SJCRH30 (cell line): ENCODE measurements around the gene MAP2K6. TPM values are rescaled to one million over a fixed set of nuclear protein-coding genes. Genes with fewer than 3 reads are reported as not detected.

Experiments used
- DNase-seq, 2 experiments: peaks; one replicate each; pipeline ENCODE4 v3.0.0-alpha.2; 2015 to 2020
- H3K27ac ChIP-seq: fragments of 250-450 bp; sonication (Bioruptor Pico); 2 replicates; pipeline ENCODE4 v1.5.1; 2020; ENCODE audit warnings: mild to moderate bottlenecking, moderate library complexity
- H3K27me3 ChIP-seq: fragments of 250-450 bp; sonication (Bioruptor Pico); 2 replicates; pipeline ENCODE4 v1.5.1; 2020; ENCODE audit warnings: mild to moderate bottlenecking, moderate library complexity
- H3K36me3 ChIP-seq: fragments of 250-450 bp; sonication (Bioruptor Pico); 2 replicates; pipeline ENCODE4 v1.5.1; 2020; ENCODE audit warnings: mild to moderate bottlenecking, moderate library complexity
- H3K4me1 ChIP-seq: fragments of 250-450 bp; sonication (Bioruptor Pico); 2 replicates; pipeline ENCODE4 v1.5.1; 2020; ENCODE audit warnings: mild to moderate bottlenecking, moderate library complexity
- H3K4me3 ChIP-seq: fragments of 250-450 bp; sonication (Bioruptor Pico); 2 replicates; pipeline ENCODE4 v1.5.1; 2020; ENCODE audit warnings: mild to moderate bottlenecking, moderate library complexity
- H3K9me3 ChIP-seq: fragments of 250-450 bp; sonication (Bioruptor Pico); replicated peaks from 2 replicates; pipeline ENCODE4 v1.5.1; 2020; ENCODE audit warnings: mild to moderate bottlenecking, moderate library complexity
- total RNA-seq: library from RNA; depleted of rRNA; stranded (reverse); fragments of >200 nt; shearing (Covaris generic); gene quantifications from 2 replicates; pipeline ENCODE4 v1.2.3, GENCODE V29; 2014

The MAP2K6 gene
- total RNA-seq, 1 experiment from 2014 or later, result 0.55 TPM

DNA sequence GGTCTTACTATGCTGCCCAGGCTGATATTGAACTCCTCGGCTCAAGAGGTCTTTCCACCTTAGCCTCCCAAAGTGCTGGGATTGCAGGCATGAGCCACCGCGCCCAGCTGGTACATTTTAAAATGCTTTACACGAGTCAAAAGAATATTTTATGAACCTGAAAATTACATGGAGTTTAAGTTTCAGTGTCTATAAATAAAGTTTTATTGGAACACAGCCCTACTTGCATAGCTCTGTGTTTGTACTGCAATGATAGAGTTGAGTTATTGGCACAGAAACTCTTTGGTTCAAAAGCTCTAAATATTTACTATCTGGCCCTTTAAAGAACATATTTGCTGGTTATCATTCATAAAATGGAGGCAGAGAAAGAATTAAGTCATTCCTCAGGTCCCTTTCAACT lies 24.3 kb downstream of the MAP2K6 start:
- Histone ChIP-seq H3K27me3 (no peaks in the 10 kb centered on the region), H3K9me3 (no peaks in the 10 kb centered on the region), H3K4me3 (no peak overlapping the region), H3K27ac (no peak overlapping the region), H3K4me1 (no peaks in the 10 kb centered on the region), H3K36me3 (no peaks in the 10 kb centered on the region)
- no peak for DNase-seq

DNA sequence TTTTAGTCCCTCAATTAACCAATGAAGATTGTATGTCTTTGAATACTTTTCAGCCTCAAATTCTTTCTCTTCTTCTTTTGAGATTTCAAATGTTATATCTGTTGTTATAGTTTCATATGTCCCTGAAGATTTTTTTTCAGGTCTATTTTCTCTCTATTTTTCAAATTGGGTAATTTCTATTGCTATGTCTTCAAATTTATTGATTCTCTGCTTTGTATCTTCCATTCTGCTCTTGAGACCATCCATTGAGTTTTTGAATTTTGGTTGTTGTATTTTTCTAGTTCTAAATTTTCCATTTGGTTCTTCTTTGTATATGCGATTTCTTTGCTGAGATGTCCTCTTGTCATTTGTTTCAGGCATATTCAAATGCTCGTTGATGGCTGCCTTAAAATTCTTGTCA lies 26.7 kb downstream of the MAP2K6 start:
- Histone ChIP-seq H3K27ac (no peak overlapping the region), H3K9me3 (no peaks in the 10 kb centered on the region), H3K4me3 (no peak overlapping the region), H3K36me3 (no peaks in the 10 kb centered on the region), H3K4me1 (no peaks in the 10 kb centered on the region), H3K27me3 (no peaks in the 10 kb centered on the region)
- DNase-seq, result no peak

DNA sequence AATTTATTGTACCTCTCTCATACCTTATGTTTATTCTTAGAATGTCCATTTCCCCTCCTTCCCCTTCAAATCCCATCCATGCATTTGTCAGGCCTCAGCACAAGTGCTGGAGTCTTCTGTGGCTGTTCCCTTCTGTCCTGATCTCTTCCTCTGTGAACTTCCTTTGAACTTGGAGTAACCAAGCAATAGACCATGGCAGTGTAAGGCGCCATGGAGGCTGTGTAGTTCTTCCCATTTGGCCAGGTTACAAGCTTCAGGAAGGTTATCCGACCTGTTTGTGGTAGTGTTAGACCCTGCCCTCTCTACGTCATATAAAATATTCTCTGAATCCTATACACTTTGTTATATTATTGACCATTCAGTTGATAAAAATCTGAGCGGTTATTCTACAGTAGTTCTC lies 28.6 kb downstream of the MAP2K6 start:
- DNase-seq, result no peak
- Histone ChIP-seq H3K27me3 (no peaks in the 10 kb centered on the region), H3K36me3 (no peaks in the 10 kb centered on the region), H3K27ac (no peak overlapping the region), H3K4me1 (no peaks in the 10 kb centered on the region), H3K9me3 (no peaks in the 10 kb centered on the region), H3K4me3 (no peak overlapping the region)

DNA sequence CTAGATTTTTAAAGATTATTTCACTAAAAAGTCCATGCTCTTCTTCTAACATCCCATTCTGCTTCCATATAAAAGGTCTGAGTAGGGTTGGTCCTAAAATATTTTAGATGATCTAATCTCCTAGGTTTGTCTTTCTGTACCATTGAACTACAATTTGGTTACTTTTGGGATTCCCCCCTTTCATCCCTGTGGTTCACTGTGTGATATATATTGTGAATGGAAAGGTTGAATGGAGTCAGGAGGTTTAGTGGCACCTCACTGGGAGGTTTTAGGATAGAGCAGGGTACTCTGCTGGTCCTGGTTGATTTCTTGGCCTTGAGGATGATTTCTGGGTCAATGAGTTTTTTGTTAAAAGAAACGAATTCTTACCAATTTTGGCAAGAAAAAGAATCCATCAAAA lies 29.5 kb downstream of the MAP2K6 start:
- no peaks in the 10 kb centered on the region for H3K36me3 ChIP-seq
- no peak for DNase-seq
- H3K4me3 ChIP-seq, result no peak overlapping the region
- H3K9me3 ChIP-seq, result no peaks in the 10 kb centered on the region
- H3K27ac ChIP-seq, result no peak overlapping the region
- no peaks in the 10 kb centered on the region for H3K4me1 ChIP-seq
- H3K27me3 ChIP-seq, result no peaks in the 10 kb centered on the region

DNA sequence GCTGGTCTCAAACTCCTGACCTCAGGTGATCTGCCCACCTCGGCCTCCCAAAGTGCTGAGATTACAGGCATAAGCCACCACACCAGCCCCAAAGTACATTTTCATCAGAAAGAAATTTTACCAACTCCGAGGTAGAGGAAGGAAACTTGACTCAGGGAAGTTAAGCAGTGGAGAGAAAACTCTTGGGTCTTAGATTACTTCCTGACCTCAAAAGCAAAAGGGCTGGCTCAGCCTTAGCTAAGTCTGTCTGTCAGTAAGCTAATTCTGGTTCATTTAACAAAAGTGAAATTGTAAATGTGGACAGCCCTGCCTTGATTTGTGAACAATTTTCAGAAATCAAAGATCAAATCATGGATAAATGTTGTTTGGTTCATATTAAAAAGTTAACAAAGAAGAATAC lies 30.6 kb downstream of the MAP2K6 start:
- H3K27me3 ChIP-seq, result no peaks in the 10 kb centered on the region
- H3K36me3 ChIP-seq, result no peaks in the 10 kb centered on the region
- DNase-seq, result no peak
- H3K27ac ChIP-seq, result no peak overlapping the region
- no peak overlapping the region for H3K4me3 ChIP-seq
- no peaks in the 10 kb centered on the region for H3K9me3 ChIP-seq
- no peaks in the 10 kb centered on the region for H3K4me1 ChIP-seq

DNA sequence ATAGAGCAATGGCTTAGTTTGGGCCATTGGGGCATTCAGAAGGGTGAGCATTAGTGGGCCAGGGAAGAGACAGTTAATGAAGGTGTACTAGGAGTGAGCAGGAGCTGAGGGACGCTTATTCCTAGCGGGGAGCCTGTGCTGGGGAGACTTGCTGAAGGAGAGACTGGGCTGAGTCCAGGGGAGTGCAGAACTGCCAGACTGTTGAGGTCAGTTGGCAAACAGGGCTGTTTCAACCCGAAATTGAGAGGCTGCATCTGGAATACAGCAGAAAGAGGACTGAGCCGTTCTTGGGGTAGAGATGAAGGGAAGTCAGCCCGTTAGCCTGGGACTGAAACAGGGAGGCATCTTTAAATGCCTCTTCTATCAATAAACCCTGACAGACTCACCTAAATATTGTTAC lies 33.2 kb downstream of the MAP2K6 start:
- Histone ChIP-seq H3K27ac (no peak overlapping the region), H3K4me3 (no peak overlapping the region), H3K36me3 (no peaks in the 10 kb centered on the region), H3K4me1 (no peaks in the 10 kb centered on the region), H3K27me3 (no peaks in the 10 kb centered on the region), H3K9me3 (no peaks in the 10 kb centered on the region)
- no peak for DNase-seq

DNA sequence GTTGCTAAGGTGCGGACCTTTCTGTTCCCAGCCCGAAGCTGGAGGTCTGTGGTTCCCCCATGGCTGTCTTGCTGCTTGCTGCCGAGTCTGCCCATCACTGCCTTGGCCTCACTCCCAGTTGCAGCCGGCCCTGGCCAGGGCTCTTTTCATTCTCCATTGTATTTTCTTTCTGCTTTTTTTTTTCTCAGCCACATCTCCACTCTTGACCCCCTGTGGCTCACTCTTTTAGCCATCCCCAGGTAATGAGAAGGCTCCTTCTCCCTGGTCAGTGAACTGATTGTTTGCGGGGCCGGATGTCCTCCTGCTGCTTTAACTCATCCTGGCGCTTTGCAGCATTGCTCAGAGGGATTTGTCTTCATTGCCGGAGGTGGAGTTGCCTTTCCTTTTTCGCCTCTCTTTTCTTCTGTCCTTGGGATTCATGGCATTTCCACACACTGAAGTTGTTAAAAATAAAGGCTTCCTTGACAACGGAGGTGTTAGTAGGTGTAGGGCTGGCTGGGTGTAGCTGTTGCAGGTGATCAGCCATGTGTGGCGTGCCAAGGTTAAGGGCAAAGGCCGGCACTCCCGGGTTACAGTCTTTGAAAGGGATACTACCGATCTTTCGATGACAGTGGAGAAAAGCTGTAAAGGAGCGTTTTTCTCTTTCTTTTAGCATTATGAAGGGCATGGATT lies 34.1 kb downstream of the MAP2K6 start:
- no peaks in the 10 kb centered on the region for H3K9me3 ChIP-seq
- no peak overlapping the region for H3K27ac ChIP-seq
- DNase-seq, result no peak
- H3K4me1 ChIP-seq, result no peaks in the 10 kb centered on the region
- no peaks in the 10 kb centered on the region for H3K36me3 ChIP-seq
- H3K4me3 ChIP-seq, result no peak overlapping the region
- H3K27me3 ChIP-seq, result no peaks in the 10 kb centered on the region

DNA sequence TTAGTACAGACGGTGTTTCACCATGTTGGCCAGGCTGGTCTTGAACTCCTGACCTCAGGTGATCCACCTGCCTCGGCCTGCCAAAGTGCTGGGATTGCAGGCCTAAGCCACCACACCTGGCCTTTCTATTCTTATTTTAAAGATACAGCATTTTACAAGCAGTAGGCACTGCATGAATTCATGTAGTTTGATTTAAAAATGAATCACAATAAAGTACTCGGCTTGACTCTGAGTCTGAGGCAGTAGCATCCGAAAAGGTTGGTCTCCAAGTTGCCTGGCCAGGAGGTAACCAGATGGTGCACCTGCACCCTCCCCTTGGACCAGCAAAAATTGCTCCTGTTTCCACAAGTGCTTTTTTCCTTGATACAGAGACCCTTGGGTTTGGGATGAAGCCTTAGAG lies 35.6 kb downstream of the MAP2K6 start:
- Histone ChIP-seq H3K9me3 (no peaks in the 10 kb centered on the region), H3K27me3 (no peaks in the 10 kb centered on the region), H3K4me1 (no peaks in the 10 kb centered on the region), H3K4me3 (no peak overlapping the region), H3K36me3 (no peaks in the 10 kb centered on the region), H3K27ac (no peak overlapping the region)
- DNase-seq, result no peak

DNA sequence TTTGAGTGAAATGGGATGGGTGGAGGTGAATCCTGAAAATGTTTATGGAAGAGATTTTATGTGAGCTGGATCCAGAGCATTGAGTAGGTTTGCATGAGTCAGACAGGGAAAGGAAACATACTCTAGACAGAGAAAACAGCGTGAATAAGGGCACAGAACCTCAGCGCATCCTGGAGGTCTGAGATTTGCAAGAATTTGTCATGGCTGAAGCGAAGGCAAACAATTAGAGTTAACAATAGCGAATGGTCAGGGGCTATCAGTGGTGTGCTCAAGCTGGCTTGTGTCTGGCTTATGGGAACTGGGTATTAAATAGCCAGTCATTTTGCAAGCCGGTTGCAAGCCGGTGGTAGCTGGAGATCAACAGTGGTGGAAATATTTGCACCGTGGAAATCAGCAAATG lies 36.4 kb downstream of the MAP2K6 start:
- H3K27ac ChIP-seq, result no peak overlapping the region
- H3K36me3 ChIP-seq, result no peaks in the 10 kb centered on the region
- no peaks in the 10 kb centered on the region for H3K4me1 ChIP-seq
- DNase-seq, result no peak
- H3K27me3 ChIP-seq, result no peaks in the 10 kb centered on the region
- H3K4me3 ChIP-seq, result no peak overlapping the region
- H3K9me3 ChIP-seq, result no peaks in the 10 kb centered on the region

DNA sequence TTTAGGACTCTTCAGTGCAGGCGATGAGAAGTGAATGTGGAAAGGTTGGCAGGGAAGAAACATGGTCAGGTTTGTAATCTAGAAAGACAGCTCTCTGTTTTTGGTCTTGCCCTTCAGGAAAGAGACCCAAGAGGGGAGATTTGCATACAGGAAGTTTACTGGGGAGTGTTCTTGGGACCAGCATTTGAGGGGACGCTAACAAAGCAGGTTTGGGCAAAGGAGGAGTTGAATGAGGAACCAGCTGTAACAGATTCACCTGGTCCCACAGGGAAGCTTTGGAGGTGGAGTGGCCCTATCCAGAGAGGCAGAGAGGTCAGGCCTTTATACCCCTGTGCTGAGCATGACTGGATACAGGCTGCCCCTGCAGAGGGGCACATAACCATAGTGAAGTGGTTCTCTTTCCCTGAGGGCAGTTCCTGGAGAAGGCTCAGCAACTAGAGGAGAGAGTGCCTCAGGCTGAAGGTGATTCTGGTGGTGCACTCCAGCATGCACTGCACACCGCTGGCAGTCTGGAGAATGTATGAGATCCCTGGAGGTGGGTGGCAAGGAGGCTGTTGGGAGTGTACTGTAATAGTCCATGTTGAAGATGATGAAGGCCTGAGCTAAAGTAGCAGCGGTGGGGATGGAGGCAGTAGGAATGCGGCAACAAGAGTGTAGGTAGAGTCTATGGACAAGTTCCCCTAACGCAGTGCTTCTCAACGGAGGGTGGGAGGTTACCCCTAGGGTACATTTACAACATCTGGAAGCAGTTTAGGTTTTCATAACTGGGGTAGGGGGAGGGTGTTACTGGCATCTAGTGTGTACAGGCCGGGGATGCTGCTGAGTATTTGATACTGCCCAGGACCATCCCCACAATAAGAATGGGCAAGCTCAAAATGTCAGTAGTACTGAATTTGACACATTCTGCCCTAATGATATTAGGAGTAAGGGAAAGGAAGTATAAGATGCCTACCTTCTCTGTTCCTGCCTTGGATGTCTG lies 37.2 kb downstream of the MAP2K6 start:
- no peaks in the 10 kb centered on the region for H3K36me3 ChIP-seq
- H3K27ac ChIP-seq, result no peak overlapping the region
- H3K27me3 ChIP-seq, result no peaks in the 10 kb centered on the region
- no peak for DNase-seq
- no peaks in the 10 kb centered on the region for H3K9me3 ChIP-seq
- no peak overlapping the region for H3K4me3 ChIP-seq
- H3K4me1 ChIP-seq, result no peaks in the 10 kb centered on the region

DNA sequence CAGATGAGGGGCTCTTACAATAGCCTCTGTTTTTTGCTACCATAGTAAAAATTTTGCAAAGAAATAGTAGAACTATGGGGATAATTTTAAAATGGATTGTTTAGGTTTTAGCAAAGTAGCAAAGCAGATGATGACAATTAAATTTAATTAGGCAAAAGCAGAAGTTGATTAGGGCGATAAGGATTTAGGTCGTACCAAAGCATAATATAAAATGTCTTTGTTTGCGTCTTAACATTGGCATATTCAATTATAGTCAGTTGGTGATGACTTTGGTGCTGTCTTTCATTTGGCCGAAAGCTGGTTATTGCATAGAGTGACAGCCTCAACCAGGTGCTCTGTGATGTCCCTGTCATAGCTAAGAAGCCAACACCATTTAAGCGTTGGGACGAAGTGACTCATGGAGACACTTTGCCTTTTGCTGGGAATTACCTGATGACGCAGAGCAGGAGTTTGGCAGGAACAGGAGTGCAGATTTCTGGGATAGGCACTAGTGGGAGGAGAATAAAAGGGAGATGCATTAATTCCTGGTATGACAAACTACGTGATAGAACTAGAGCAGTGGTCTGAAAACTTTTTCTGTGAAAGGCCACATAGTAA lies 38.3 kb downstream of the MAP2K6 start:
- no peak overlapping the region for H3K27ac ChIP-seq

DNA sequence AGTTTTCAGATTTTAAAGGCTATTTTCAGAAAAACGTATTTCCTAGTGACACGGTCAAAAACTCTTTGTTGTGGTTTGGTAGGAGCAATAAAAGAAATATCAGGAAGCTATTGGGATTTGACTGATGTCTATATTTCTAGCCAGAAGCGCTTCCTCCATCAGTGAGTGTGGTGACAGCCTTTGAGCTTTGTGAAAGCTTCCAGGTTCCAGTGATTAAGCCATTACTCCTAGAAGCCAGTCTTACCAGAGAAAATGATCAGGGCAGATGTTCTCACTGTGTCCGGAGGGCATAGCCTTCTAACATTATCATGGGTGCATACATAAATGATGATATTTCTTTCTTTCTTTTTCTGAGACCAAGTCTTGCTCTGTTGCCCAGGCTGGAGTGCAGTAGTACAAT lies 39.6 kb downstream of the MAP2K6 start:
- no peak overlapping the region for H3K27ac ChIP-seq
- H3K4me1 ChIP-seq, result no peaks in the 10 kb centered on the region
- H3K4me3 ChIP-seq, result no peak overlapping the region
- H3K36me3 ChIP-seq, result no peaks in the 10 kb centered on the region
- no peaks in the 10 kb centered on the region for H3K27me3 ChIP-seq
- H3K9me3 ChIP-seq, result no peaks in the 10 kb centered on the region
- DNase-seq, result no peak

More for the DNA sequence above, 38.3 kb downstream of the MAP2K6 start:
- no peaks in the 10 kb centered on the region for H3K4me1 ChIP-seq
- no peaks in the 10 kb centered on the region for H3K9me3 ChIP-seq
- no peak overlapping the region for H3K4me3 ChIP-seq
- DNase-seq, result no peak
- no peaks in the 10 kb centered on the region for H3K36me3 ChIP-seq
- no peaks in the 10 kb centered on the region for H3K27me3 ChIP-seq

DNA sequence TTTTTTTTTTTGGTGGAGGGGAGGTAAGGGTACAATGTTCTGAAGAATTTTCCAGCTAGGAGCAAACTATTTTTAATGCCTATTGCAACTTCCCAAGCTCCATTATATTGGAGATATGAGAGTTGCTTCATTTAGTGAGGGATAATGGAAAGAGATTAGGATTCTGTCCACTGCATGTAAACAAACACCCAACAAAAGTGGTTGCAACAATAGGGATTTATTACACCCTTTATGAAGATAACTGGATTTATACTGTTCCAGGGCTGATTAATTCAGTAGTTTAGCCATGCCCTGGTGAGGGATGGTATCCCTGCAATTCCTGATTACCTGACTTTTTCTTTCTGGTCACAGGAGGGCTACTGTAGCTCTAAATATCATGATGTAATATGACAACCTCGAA lies 40.5 kb downstream of the MAP2K6 start:
- Histone ChIP-seq H3K9me3 (no peaks in the 10 kb centered on the region), H3K27ac (no peak overlapping the region), H3K36me3 (no peaks in the 10 kb centered on the region), H3K4me1 (no peaks in the 10 kb centered on the region), H3K27me3 (no peaks in the 10 kb centered on the region), H3K4me3 (no peak overlapping the region)
- no peak for DNase-seq

DNA sequence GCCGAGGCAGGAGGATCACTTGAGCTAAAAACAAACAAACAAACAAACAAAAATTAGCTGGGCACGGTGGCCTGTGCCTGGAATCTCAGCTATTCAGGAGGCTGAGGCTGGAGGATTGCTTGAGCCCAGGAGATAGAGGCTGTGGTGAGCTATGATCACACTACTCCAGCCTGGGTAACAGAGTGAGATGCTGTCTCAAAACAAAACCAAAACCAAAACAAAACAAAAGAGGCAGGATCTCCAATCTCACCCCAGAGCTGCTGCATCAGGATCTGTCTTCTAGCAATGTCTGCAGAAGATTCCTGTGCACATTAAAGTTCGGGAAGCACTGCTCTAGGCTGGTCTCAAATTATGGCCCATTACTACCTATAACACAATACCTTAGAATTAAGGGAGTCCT lies 43.1 kb downstream of the MAP2K6 start:
- Histone ChIP-seq H3K4me3 (no peak overlapping the region), H3K27me3 (no peaks in the 10 kb centered on the region), H3K27ac (no peak overlapping the region), H3K4me1 (no peaks in the 10 kb centered on the region), H3K9me3 (no peaks in the 10 kb centered on the region), H3K36me3 (no peaks in the 10 kb centered on the region)
- DNase-seq, result no peak
